GM19023 (cell line): Measurements from ENCODE around the gene ATP9B.

Experiments used
- ATAC-seq: cut with Tn5 transposase; IDR thresholded peaks from one replicate; pipeline ENCODE4 v1.9.1; 2021; ENCODE audit warnings: mild to moderate bottlenecking, moderate library complexity; ENCODE audit not compliant: unreplicated experiment

The ATP9B gene

GRCh38 chr18:79421275-79421857 is 352.2 kb downstream of the ATP9B start:
- no peak for ATAC-seq

GRCh38 chr18:79422022-79422782 is 353.0 kb downstream of the ATP9B start:
- peak; percentile 67 for ATAC-seq

GRCh38 chr18:79422783-79423165 is 353.6 kb downstream of the ATP9B start:
- no peak for ATAC-seq

- ATAC-seq = no peak
These were observed 354.2 kb downstream of the ATP9B start for GRCh38 chr18:79423211-79424007.

DNA sequence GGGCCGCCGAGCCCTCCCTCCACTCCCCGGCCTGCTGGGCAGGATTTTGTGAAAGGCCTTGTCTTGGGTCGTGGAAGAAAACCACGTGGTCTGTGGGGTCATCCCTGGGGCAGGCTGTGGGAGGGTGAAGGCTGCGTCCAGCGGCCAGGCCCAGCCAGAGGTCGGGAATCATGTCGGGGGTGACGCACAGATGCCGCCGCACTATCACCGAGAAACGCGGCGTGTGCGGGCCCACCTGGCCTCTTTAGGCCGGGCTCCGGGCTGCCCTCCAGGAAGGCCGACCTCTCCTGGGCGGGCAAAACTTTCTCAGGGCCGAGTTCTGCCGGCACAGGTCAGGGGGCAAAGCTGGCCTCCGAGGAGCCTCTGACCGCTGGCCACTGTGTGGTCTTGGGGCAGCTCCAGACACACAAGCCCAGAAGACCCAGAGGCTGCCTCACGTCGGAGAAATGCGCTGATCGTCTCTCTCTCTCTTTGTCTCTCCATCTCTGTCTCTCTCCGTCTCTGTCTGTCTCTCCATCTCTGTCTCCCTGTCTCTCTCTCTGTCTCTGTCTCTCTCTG is 354.9 kb downstream of the ATP9B start:
- no peak for ATAC-seq

GRCh38 chr18:79424880-79425568 is 355.8 kb downstream of the ATP9B start:
- ATAC-seq = no peak

- ATAC-seq = no peak
These were observed 356.3 kb downstream of the ATP9B start for GRCh38 chr18:79425569-79425886.

GRCh38 chr18:79426376-79427300 is 357.4 kb downstream of the ATP9B start:
- ATAC-seq = no peak

DNA sequence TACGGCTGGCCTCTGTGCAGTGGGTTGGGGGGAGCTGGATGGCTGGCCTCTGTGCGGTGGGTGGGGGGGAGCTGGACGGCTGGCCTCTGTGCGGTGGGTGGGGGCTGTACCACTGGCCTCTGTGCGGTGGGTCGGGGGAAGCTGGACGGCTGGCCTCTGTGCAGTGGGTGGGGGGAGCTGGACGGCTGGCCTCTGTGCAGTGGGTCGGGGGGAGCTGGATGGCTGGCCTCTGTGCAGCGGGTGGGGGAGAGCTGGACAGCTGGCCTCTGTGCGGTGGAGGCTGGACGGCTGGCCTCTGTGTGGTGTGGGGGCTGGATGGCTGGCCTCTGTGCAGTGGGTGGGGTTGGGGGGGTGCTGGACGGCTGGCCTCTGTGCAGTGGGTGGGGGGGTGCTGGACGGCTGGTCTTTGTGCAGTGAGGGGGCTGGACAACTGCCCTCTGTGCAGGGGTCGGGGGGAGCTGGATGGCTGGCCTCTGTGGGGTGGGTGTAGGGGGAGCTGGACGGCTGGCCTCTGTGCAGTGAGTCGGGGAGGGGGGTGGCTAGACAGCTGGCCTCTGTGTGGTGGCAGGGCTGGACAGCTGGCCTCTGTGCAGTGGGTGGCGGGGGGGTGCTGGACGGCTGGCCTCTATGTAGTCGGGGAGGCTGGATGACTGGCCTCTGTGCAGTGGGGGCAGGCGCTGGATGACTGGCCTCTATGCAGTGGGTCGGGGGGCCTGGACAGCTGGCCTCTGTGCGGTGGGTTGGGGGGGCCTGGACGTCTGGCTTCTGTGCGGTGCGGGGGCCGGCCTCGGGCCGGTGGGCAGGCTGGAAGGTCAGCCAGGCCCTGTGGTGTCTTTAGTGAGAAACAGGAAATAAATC is 358.4 kb downstream of the ATP9B start:
- ATAC-seq = no peak
